ENCODE measurements around the gene KIF26B.
"Not testable (repeated sequence)": the region's sequence is repeated elsewhere in the genome, so short reads cannot be mapped to it uniquely, and the experiment has no call there.

The KIF26B gene

GRCh38 chr1:245717611-245718010, 562.8 kb downstream of the KIF26B start:
- DNase-seq = no peak

- DNase-seq = no peak
These were observed 563.3 kb downstream of the KIF26B start for GRCh38 chr1:245718123-245718522.

GRCh38 chr1:245718951-245719350, 564.2 kb downstream of the KIF26B start:
- DNase-seq = no peak

GRCh38 chr1:245721488-245721887, 566.7 kb downstream of the KIF26B start:
- no peak for DNase-seq

GRCh38 chr1:245728035-245728434, 573.2 kb downstream of the KIF26B start:
- DNase-seq = not testable (repeated sequence)

GRCh38 chr1:245730801-245731200, 576.0 kb downstream of the KIF26B start:
- DNase-seq = no peak

- DNase-seq = not testable (repeated sequence)
These were observed 585.6 kb downstream of the KIF26B start for GRCh38 chr1:245740336-245740735.

GRCh38 chr1:245742896-245743295, 588.1 kb downstream of the KIF26B start:
- no peak for DNase-seq

- no peak for DNase-seq
These were observed 593.5 kb downstream of the KIF26B start for GRCh38 chr1:245748240-245748639.

GRCh38 chr1:245748646-245749045, 593.9 kb downstream of the KIF26B start:
- DNase-seq = no peak

- no peak for DNase-seq
These were observed 594.3 kb downstream of the KIF26B start for GRCh38 chr1:245749053-245749452.

- DNase-seq = no peak
These were observed 595.5 kb downstream of the KIF26B start for GRCh38 chr1:245750261-245750660.

- no peak for DNase-seq
These were observed 596.3 kb downstream of the KIF26B start for GRCh38 chr1:245751116-245751515.

- DNase-seq = no peak
These were observed 597.1 kb downstream of the KIF26B start for GRCh38 chr1:245751726-245752470.

GRCh38 chr1:245752561-245752960, 597.8 kb downstream of the KIF26B start:
- DNase-seq = no peak

GRCh38 chr1:245753807-245754206, 599.0 kb downstream of the KIF26B start:
- DNase-seq = no peak

- DNase-seq = no peak
These were observed 599.7 kb downstream of the KIF26B start for GRCh38 chr1:245754463-245754961.

All from CD4-positive, alpha-beta T cell treated with Interleukin-1 beta for 1 hour (primary cell).